T-helper 2 cell treated with Interferon-gamma antibody and Interleukin-4, amounts not matched to agents 100 ng/mL and 5 ng/mL, for 36 hours (primary cell): ENCODE data around the gene KIFAP3. TPM values are rescaled to one million over a fixed set of nuclear protein-coding genes. Genes with fewer than 3 reads are reported as not detected.
"Not testable (repeated sequence)": the region's sequence is repeated elsewhere in the genome, so short reads cannot be mapped to it uniquely, and the experiment has no call there.

Experiments used
- intact Hi-C: fragments of 100-400 bp; cut with micrococcal nuclease; formaldehyde crosslinking; loops from one replicate; pipeline ENCODE4 v1.15.1; 2023
- total RNA-seq: library from RNA; stranded (reverse); gene quantifications from 2 replicates; pipeline ENCODE4 v1.2.3, GENCODE V29; 2022

Gene KIFAP3
- total RNA-seq, 1 donor from 2014 or later: 20.7 TPM

DNA sequence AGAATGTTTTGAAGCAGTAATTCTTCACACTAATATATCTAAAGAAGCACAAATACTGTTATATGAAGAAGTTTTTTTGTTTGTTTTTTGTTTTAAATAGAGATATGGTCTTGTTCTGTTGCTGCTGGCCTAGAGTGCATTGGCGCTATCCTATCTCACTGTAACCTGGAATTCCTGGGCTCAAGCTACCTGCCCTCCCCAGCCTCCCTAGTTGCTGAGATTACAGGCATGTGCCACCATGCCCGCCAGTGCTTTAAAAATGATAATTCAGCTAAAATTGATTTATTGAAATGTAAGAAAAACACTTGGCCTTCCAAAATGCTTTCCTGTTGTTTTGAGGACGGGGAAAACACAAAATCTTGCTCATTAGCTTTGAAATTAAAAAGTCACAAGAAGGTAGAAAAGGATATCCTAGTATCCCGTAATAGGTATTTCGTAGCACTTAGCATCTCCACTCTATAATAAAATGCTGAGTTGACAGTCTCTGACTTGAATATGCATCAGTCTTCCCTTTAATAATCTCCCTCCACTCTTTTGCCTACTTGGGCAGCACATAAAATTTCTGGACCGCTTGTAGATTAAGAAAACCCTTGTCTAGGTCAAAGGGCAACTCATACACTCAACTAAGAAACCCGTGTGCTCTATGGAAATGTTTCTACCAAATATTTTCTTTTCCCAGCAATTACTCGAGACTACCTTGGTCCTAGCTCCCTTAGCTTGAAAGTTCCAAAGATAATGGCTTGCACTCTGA lies 182.1 kb downstream of the KIFAP3 start:
- intact Hi-C loops: loop anchor here (2.0 to 10.0 kb wide), 8 partner anchors 180 to 1955 kb away; partner anchors contain the start of genes DCAF6, F5, METTL13 and MPC2

DNA sequence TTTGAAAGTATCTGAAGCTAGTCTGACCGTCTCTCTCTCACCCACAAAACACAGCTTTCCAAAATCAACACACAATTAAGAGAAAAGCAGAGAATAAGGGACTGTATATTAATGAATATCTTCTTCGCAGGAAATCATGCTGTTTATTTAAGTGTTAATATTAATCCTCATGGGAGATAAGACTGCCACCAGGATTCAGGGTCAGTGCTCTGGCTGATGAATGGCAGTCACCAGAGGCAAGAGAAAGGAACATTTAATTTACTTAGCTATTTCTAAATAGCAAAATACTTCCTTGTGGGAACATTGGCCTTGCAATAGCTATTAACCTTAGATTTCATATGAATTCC lies 183.0 kb downstream of the KIFAP3 start:
- intact Hi-C loops: loop anchor here (5.0 to 10.0 kb wide), 7 partner anchors 179 to 1954 kb away; partner anchors contain the start of genes DCAF6, F5, METTL13 and MPC2

DNA sequence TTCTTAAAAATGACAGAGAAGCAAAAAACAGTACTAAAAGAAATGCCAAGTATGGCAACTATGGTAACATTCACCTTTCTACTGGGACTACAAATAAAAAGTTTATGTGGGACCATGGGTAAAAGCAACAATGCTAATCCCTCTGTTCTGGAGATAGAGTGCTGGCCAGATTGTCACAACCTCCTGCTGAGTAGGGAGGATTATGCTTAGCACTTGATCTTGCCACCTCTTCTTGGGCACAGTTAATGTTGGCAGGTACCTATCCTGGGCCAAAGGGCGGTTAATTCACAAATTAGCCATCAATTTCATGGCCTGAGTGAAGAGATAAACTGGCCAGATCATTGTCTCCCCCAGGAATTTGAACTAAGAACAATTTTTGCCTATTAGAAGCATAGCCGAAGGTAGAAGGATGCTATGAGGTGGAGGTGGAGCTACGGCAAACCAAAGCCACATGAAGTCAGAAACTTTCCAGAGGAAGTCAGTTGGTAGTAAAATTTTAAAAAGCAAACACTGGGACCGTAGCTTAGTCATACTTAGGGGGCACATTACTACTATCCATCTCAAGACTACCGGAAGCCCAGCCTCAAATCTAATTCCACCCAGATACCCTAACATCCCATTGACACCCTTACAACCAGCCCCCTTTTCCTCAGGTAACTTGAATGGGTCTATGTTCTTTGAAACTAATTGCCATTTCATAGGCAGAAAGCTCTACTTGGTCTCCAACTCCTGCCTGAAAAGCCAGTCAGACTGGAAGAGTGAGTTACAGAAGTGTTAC lies 183.5 kb downstream of the KIFAP3 start:
- intact Hi-C loops: loop anchor here (5.0 to 10.0 kb wide), 7 partner anchors 179 to 1954 kb away; partner anchors contain the start of genes DCAF6, F5, METTL13 and MPC2

DNA sequence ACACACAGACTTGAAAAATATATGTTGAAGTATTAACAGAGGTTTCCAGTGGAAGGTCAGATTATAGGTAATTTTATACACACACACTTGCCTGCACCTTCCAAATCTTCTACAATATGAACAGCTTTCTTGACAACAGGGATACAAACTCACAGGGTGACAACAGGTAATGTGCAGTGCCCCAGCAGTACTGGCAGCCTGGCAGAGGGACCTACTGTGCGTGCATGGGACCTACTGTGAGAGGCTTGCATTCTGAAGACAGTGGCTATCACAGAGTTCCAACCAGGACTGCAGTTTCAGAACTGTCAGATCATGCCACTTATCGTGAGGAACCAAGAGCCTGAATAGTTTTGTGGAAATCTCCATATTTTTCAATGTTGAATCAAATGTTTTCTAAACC lies 184.6 kb downstream of the KIFAP3 start:
- intact Hi-C loops: loop anchor here (5.0 to 10.0 kb wide), 7 partner anchors 178 to 1953 kb away; partner anchors contain the start of genes DCAF6, F5, METTL13 and MPC2

DNA sequence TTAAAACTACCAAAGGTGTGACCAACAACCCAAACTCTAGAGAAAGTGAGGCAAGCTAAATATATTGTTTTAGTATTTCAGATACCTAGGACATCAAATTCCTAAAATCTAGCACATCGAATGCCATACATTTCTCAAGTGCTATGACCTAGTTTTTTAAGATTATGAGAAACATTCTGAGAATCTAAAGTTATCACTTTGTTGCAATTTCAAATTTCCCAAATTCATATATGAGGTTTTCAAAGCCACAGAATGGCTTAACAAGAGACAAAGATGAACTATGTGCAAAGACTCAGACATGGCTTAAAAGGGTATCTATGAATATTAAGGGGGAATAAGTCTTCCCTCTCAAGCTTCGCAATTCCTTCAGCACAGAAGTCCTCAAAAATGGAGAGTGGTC lies 187.6 kb downstream of the KIFAP3 start:
- intact Hi-C loops: no loop called here

DNA sequence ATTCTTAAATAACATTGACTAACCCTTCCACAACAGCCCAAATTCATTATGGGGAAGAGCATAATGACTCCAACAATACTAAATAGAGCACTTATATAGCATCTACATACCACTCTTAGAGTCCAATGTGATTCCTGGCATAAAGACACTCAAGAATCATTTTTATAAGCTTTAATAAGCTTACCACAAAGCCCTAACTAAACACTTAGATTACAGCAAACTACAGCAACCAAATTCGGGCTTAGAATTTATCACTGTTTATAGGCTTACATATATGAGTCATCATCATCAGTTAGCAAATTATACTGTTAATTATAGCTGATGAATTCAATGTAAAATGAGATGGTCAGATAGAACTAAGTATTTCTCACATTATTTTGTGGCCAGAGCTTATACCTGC lies 188.1 kb downstream of the KIFAP3 start:
- intact Hi-C loops: no loop called here

DNA sequence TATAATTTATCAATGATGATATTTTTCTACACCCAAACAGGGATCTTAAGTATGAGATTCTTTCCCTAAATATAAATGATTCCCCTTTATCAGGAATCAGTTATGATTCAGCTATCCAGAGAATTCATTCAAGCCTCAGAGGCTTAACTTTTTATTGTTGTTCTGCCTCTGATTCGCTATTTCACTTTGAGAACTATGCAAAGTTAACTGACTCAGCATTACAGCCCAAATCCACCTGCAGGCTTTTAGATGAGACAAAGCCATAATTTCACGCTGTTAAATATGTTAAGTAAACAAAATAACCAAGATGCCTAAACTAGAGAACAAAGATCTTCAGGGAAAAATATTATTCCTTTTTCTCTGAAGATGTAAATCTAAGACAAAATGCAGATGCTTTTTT lies 189.3 kb downstream of the KIFAP3 start:
- intact Hi-C loops: no loop called here

DNA sequence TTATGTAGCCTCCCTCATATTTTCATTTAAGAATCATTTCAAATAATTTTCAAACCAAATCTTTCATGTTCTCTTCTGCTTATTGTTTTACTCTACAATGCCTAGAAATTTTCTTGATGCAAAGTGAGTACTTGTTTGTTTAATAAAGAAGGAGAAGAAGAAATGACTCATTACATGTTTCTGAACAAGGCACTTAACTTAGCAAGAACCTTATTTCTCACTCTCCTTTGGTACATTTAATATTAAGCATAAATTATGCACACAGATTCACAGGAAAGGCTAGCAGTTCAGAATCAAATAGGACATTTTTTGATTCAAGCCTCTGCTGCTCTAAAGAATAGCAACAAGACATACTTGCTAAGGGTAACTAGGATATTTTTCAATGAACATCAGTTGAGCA lies 189.9 kb downstream of the KIFAP3 start:
- intact Hi-C loops: no loop called here

DNA sequence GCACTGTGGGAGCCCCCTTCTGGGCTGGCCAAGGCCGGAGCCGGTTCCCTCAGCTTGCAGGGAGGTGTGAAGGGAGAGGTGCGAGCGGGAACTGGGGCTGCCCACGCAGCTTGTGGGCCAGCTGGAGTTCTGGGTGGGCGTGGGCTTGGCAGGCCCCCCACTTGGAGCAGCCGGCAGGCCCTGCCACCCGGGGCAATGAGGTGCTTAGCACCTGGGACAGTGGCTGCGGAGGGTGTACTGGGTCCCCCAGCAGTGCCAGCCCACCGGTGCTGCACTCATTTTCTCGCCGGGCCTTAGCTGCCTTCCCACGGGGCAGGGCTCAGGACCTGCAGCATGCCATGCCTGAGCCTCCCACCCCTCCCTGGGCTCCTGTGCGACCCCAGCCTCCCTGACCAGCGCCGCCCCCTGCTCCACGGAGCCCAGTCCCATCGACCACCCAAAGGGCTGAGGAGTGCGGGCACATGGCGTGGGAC lies 192.4 kb downstream of the KIFAP3 start:
- intact Hi-C loops: no loop called here

DNA sequence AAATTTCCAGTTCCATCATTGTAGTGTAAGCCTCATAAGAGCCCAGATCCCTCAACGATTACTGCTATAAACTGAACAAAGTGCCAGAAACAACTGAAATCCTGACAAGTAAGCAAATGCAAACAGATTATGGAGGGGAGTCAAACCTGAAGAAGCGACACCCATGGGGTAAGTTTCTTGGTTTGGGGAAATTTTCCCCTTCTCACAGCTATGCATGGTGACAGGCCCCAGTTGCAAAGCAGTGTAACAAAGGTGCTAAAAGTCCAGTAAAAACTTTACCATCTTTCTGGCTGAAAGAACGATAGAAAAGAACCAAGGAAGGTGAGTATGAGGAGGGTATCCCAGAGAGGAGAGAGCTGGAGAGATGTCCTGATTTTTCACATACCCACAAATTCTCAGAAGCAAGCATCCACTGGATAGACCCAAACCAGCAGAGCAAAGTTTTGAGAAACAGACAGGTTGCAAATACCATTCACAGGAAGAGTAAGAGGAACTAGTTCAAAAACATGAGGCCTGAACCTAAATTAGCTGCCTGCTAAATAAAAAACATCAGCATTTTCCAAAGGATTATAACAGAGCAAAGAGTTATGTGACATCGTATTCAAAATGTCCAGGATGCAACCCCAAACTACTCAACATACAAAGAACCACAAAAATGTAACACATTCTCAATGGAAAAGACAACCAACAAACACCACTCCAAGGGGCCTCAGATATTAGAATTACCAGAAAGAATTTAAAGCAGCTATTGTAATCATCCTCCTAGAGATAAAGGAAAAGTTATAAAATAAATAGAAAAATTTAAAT lies 195.3 kb downstream of the KIFAP3 start:
- intact Hi-C loops: no loop called here

DNA sequence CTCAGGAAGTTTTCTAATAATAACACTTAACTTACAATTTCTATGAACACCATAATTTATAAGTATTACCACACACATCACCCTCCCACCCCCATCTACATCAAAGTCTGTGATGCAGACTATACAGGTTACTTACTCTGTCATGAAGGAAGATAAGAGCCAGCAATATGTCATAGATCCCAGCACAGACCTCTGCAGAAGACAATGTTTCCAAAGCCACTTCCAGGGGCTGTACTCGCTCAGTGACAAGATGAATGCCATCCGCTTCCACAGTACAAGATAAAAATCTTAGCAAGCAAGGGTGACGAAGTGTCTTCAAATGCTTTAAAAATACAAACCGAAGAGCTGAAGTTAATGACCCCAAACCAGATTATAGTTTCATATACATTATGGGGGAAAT lies 196.0 kb downstream of the KIFAP3 start:
- intact Hi-C loops: no loop called here

DNA sequence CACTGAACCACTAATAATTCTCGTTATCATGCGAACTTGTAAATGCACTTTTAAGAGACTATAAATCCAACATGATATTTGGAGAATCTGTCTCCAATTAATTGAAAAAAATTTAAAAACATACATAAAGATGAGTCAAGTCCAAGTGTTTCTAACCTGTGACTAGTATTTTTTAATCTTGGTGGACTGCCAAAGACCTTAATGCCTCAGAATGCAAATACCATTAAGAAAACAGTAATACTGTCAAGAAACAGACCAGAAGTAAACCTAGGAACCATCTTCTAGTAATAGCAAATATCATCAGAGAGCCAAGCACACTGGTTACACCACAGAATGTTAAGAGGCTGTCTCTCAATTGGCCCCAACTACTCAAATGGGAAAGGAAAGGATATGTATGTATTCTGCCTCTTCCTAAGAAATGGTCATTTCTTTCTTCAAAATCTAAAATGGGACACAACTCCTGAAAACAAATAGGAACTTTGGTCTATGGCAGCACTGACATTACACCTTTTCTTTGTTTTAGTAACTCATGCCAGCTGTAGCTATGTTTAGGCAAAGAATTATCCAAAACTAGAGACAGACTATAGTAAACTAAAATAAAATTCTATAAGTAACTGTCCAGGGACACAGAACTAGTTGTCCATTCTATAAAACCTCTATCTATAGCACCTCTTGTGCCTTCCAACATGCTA lies 196.5 kb downstream of the KIFAP3 start:
- intact Hi-C loops: no loop called here

DNA sequence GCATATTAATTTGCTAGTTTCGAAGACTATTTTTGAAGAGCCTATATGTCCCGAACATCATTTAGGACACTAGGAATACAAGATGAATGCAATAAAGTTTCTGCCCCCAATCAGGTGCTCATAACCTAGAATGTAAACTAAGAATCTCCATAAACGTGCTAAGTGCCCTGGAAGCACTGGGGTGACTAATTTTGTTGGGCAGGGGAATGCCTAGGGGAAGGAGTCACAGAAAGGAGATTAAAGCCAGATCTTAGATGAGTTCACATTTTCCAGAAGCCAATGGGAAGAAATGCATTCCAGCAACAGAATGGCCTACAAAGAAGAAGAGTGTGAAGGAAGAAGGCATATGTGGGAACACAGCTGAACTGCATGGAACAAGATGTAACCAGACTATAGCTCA lies 200.3 kb downstream of the KIFAP3 start:
- intact Hi-C loops: no loop called here

DNA sequence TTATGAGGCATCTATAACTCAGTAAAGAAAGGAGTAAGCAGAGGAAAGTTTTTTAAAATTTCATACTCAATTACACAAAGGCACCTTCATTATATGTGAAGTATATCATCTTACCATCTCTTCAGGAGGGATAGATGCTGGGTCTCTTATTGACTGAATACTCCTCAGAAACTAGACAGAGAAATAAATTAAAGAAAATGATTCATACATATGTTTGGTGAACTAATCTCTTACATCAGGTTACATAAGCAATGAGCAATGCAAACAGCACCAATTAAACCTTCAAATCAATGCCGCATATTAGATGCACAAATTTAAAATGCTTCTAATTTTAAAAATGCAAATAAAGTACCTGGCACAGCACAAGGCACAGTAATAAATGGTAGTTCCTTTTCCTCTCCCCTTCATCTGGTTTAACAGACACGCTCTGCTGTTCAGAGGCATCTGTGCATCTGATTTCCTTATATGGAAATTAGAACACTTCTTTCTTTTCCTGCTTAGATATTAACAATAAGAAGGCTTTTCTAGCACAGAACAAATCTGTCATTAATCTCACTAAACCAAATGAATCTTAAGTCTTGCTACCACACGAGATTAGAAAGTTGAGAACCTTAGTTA lies 200.8 kb downstream of the KIFAP3 start:
- intact Hi-C loops: no loop called here

DNA sequence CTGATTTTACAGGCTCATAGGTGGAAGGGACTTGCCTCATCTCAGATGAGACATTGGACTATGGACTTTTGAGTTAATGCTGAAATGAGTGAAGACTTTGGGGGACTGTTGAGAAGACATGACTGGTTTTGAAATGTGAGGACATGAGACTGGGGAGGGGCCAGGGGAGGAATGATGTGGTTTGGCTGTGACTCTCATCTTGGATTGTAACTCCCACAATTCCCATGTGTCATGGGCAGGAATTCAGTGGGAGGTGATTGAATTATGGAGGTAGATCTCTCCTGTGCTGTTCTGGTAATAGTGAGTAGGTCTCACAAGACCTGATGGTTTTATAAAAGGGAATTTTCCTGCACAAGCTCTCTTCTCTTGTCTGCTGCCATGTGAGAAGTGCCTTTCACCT lies 201.6 kb downstream of the KIFAP3 start:
- intact Hi-C loops: no loop called here

DNA sequence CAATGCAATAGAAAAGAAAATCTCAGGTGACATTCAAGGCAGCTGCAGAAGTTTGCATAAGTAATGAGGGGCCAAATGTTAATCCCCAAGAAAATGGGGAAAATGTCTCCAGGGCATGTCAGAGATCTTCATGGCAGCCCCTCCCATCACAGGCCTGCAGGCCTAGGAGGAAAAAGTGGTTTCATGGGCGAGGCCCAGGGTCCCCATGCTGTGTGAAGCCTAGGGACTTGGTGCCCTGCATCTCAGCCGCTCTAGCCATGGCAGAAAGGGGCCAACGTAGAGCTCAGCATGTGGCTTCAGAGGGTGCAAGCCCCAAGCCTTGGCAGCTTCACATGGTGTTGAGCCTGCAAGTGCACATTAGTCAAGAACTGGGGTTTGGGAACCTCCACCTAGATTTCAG lies 202.5 kb downstream of the KIFAP3 start:
- intact Hi-C loops: not testable (repeated sequence)
